Endodermal cell (in vitro differentiated cells): ENCODE results near the gene OPN1MW2. TPM values are rescaled to one million over a fixed set of nuclear protein-coding genes. Genes with fewer than 3 reads are reported as not detected.
"Not testable (repeated sequence)": the region's sequence is repeated elsewhere in the genome, so short reads cannot be mapped to it uniquely, and the experiment has no call there.

ENCODE experiments used
- DNase-seq: peaks from one replicate; pipeline ENCODE4 v3.0.0-alpha.2; 2017
- H3K27ac ChIP-seq: 2 replicates; pipeline ENCODE4 v1.5.1; 2013; ENCODE audit warnings: mild to moderate bottlenecking, low read depth, low read length, moderate library complexity
- H3K27me3 ChIP-seq: 2 replicates; pipeline ENCODE4 v1.6.1; 2013; ENCODE audit warnings: mild to moderate bottlenecking, low read length, moderate library complexity; ENCODE audit not compliant: insufficient read depth, control insufficient read depth, poor library complexity, severe bottlenecking
- H3K36me3 ChIP-seq: 2 replicates; pipeline ENCODE4 v1.7.0; 2013; ENCODE audit warnings: mild to moderate bottlenecking, low read length, moderate library complexity; ENCODE audit not compliant: control insufficient read depth, insufficient read depth
- H3K4me1 ChIP-seq: one replicate; pipeline ENCODE4 v1.7.0; 2013; ENCODE audit warnings: low read length; ENCODE audit not compliant: control insufficient read depth, insufficient read depth
- H3K4me3 ChIP-seq: 2 replicates; pipeline ENCODE4 v1.5.1; 2013; ENCODE audit warnings: mild to moderate bottlenecking, low read length, moderate library complexity
- H3K9ac ChIP-seq: 2 replicates; pipeline ENCODE4 v1.6.1; 2013; ENCODE audit warnings: mild to moderate bottlenecking, low read length, moderate library complexity; ENCODE audit not compliant: poor library complexity, severe bottlenecking; ENCODE audit errors: extremely low read depth
- H3K9me3 ChIP-seq: 2 replicates; pipeline ENCODE4 v1.6.1; 2013; ENCODE audit warnings: mild to moderate bottlenecking, low read length, moderate library complexity; ENCODE audit not compliant: control insufficient read depth
- H3K27ac Mint-ChIP-seq: 2 replicates; pipeline ENCODE4 v1.8.0; 2020; ENCODE audit warnings: mixed read lengths
- H3K27me3 Mint-ChIP-seq: 2 replicates; pipeline ENCODE4 v1.8.0; 2021; ENCODE audit warnings: mild to moderate bottlenecking, mixed read lengths; ENCODE audit not compliant: insufficient read depth
- H3K36me3 Mint-ChIP-seq: 2 replicates; pipeline ENCODE4 v1.8.0; 2020; ENCODE audit warnings: low read depth, mixed read lengths
- H3K4me1 Mint-ChIP-seq: 2 replicates; pipeline ENCODE4 v1.8.0; 2020; ENCODE audit warnings: mixed read lengths
- H3K4me3 Mint-ChIP-seq: 2 replicates; pipeline ENCODE4 v1.8.0; 2020; ENCODE audit warnings: mild to moderate bottlenecking, moderate library complexity, mixed read lengths
- H3K9me3 Mint-ChIP-seq: 2 replicates; pipeline ENCODE4 v1.8.0; 2020; ENCODE audit warnings: mild to moderate bottlenecking, mixed read lengths
- WGBS, 2 experiments: methylation state at CpG; one replicate each; pipeline versions ENCODE4 v1.1.5 to v1.1.7; 2013; ENCODE audit warnings: missing lambda C conversion rate in 2 of 2, mixed read lengths in 1 of 2; ENCODE audit not compliant: insufficient coverage in 1 of 2, insufficient read length in 1 of 2; 5-methylcytosine and 5-hydroxymethylcytosine counted together
- total RNA-seq, 2 donors: library from RNA; stranded (reverse); fragmentation: NEBNext Ultra II Directional in 1 of 2; extraction: Animal tissue kit (Norgen Biotek cat#: 25700) in 1 of 2; gene quantifications; 2 replicates in 1 of 2; 3 replicates in 1 of 2; pipeline ENCODE4 v1.2.1, GENCODE V29; 2021

OPN1MW2 gene
- total RNA-seq, 2 donors from 2014 or later: not detected

DNA sequence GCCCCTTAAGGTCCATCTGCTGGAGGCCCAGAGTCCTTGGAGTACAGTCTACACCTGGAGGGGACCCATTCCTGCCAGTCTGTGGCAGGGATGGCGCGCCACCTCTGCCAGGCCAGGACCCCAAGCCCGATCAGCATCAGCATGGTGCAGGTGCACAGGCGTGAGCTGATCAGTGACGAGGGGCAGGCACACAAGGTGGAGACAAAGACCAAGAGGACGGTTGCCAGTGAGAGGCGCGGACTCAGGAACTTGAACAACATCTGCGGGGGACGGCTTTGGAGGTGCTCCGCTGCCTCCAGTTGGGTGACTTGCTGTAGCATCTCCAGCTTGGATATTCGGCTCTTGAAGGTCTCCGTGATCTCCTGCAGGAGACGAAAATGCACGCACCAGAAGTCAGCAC is 23.1 kb upstream of the OPN1MW2 start:
- no CpG with 5 or more reads among the region's 15 CpGs for WGBS, 2 experiments
- H3K36me3 Mint-ChIP-seq, H3K27ac ChIP-seq, H3K4me3 ChIP-seq, H3K4me3 Mint-ChIP-seq, H3K9me3 Mint-ChIP-seq, H3K36me3 ChIP-seq, DNase-seq, H3K27ac Mint-ChIP-seq, H3K9me3 ChIP-seq, H3K4me1 Mint-ChIP-seq, H3K4me1 ChIP-seq, H3K27me3 ChIP-seq, H3K9ac ChIP-seq, H3K27me3 Mint-ChIP-seq: not testable (repeated sequence)

DNA sequence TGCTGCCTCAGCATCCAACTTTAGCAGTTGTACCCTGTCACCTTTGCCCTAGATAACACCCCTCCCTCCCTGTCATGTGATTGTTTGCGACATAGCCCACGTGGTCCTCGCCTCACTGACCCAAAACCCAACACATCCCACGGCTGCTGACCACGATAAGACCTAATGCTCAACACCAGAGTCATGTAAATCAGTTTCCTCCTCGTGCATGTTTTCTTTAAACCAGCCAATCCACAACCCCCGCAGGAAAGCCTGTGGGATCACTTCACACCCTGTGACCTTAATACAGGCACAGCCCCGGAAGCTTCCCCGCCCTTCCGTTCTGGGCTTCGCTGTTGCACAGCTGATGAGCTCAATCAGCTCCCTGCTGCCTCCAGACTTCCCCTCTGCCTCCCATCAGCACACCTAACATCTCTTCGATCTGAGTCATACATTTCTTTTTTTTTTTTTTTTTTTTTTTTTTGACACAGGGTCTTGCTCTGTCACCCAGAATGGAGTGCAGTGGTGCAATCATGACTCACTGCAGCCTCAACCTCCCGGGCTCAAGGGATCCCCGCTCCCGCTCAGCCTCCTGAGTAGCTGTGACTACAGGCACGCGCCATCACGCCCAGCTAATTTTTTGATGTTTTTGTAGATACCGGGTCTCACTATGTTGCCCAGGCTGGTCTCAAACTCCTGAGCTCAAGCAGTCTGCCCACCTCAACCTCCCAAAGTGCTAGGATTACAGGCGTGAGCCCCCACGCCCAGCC is 9.7 kb upstream of the OPN1MW2 start:
- H3K9ac ChIP-seq, H3K36me3 Mint-ChIP-seq, H3K4me3 ChIP-seq, H3K27ac ChIP-seq, H3K9me3 Mint-ChIP-seq, H3K9me3 ChIP-seq, H3K4me1 Mint-ChIP-seq, H3K36me3 ChIP-seq, H3K27me3 Mint-ChIP-seq, H3K27ac Mint-ChIP-seq, H3K27me3 ChIP-seq, H3K4me3 Mint-ChIP-seq, DNase-seq, H3K4me1 ChIP-seq: not testable (repeated sequence)
- WGBS, 2 experiments: no CpG with 5 or more reads among the region's 21 CpGs

DNA sequence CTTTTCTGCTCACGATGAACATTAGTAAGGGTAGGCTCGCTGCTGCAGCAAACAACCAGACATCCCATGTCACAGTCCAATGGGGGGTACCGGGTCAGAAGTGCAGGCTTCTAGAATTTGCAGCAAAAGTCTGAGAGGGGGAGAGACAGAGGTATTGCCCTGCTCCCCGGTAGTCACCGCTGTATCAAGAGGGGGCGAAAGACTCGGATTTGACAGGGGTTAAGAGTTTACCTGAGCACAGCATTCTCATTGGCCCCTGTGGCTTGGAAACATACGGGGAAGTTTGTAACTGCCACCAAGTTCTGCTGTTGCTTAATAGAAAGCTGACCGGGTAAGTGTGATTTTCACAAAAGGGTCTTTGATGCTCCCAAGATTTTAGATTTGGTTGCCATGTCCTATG is 8.5 kb upstream of the OPN1MW2 start:
- DNase-seq, H3K27ac ChIP-seq, H3K36me3 Mint-ChIP-seq, H3K4me1 Mint-ChIP-seq, H3K4me3 ChIP-seq, H3K4me1 ChIP-seq, H3K9me3 Mint-ChIP-seq, H3K4me3 Mint-ChIP-seq, H3K36me3 ChIP-seq, H3K27me3 ChIP-seq, H3K27ac Mint-ChIP-seq, H3K9ac ChIP-seq, H3K9me3 ChIP-seq, H3K27me3 Mint-ChIP-seq: not testable (repeated sequence)
- 71% methylated on average over 4 of the region's 9 CpGs; no CpG with 5 or more reads in 1 of the 2 experiments for WGBS, 2 experiments

DNA sequence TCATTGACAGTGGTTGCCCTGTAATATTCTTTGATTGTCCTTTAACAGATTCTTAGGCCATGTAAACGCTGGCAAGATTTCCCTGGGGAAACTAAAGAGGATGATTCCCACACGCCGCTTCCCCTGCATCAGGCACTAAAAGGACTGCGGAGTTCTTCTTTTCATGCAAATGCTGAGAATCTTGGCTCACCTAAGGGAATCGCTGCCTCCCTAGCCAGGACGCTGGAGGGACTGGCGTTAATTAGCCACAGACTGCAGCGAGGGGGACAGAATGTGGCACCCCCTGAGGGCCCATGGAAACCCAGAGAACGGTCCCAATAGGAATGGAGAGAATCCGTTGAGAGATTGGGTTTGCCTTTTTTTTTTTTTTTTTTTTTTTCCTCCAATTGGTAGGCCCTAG is 8.1 kb upstream of the OPN1MW2 start:
- H3K36me3 Mint-ChIP-seq, H3K27me3 Mint-ChIP-seq, H3K4me1 ChIP-seq, H3K9ac ChIP-seq, H3K9me3 Mint-ChIP-seq, H3K27me3 ChIP-seq, H3K4me3 ChIP-seq, H3K9me3 ChIP-seq, H3K27ac ChIP-seq, DNase-seq, H3K36me3 ChIP-seq, H3K27ac Mint-ChIP-seq, H3K4me1 Mint-ChIP-seq, H3K4me3 Mint-ChIP-seq: not testable (repeated sequence)
- no CpG with 5 or more reads among the region's 10 CpGs for WGBS, 2 experiments

DNA sequence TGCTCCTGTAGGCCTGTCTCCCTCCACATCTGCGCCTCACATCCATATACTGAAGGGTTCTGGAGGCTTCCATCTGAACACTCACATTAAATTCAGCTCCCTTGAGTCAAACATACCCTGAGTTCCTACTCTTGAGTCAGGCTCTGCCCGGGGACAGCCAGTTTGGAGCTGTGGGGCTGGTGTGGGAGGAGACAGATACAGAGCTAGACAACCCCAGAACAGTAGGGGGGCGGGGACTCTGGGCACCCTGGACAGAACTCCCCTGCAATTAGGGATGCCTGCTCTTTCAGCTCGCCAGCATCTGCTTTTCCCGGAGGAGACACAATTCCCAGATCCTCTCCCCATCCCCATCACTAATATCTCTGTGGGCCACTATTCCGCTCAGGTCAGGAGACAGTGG is 5.7 kb downstream of the OPN1MW2 start:
- H3K27ac ChIP-seq, H3K4me3 ChIP-seq, H3K4me3 Mint-ChIP-seq, H3K36me3 ChIP-seq, H3K9me3 Mint-ChIP-seq, H3K36me3 Mint-ChIP-seq, H3K9me3 ChIP-seq, DNase-seq, H3K4me1 ChIP-seq, H3K27me3 Mint-ChIP-seq, H3K9ac ChIP-seq, H3K27ac Mint-ChIP-seq, H3K27me3 ChIP-seq, H3K4me1 Mint-ChIP-seq: not testable (repeated sequence)
- WGBS, 2 experiments: no CpG with 5 or more reads among the region's 6 CpGs

DNA sequence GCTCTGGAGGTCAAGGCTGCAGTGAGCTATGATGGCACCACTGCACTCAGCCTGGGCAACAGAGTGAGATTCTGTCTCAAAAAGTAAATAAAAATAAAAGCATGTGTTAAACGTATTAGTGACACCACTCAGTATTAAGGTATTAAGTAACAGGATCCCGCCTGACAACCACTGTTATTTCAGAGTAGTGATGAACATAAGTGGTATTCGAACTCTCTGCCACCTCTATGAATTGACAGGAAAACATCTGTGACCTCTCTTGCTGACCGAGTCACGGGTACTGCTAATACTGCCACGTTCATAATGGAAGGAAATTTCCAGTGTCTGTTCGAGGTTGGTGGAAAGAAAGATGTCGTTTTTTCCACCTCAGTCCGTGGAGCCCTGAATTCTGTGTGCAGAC is 7.2 kb downstream of the OPN1MW2 start:
- H3K9ac ChIP-seq, H3K36me3 Mint-ChIP-seq, H3K4me3 Mint-ChIP-seq, H3K36me3 ChIP-seq, H3K27ac Mint-ChIP-seq, H3K27me3 ChIP-seq, DNase-seq, H3K27me3 Mint-ChIP-seq, H3K9me3 Mint-ChIP-seq, H3K4me3 ChIP-seq, H3K27ac ChIP-seq, H3K9me3 ChIP-seq, H3K4me1 ChIP-seq, H3K4me1 Mint-ChIP-seq: not testable (repeated sequence)
- no CpG with 5 or more reads among the region's 9 CpGs for WGBS, 2 experiments

DNA sequence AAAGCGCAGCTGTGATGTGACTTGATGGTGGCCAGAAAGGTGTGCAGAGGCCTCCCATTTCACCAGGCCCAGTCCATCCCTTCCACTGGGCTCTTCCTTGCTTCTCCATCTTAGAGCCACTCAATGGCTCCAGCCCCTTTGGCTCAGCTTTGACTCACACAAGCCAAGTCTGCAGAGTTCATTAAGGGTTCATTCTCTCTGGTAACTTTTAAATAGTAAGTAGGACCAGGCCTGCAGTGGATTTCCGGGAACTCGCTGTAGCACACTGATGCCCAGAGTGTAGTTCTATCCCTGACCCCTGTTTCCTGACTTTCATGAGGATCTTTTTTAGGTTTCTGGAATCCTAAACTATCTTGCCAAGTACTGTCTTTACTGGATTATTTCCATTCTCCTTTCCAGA is 11.9 kb downstream of the OPN1MW2 start:
- H3K27ac Mint-ChIP-seq, H3K9ac ChIP-seq, H3K27me3 Mint-ChIP-seq, H3K36me3 ChIP-seq, H3K27me3 ChIP-seq, H3K4me1 Mint-ChIP-seq, H3K36me3 Mint-ChIP-seq, H3K27ac ChIP-seq, DNase-seq, H3K9me3 Mint-ChIP-seq, H3K9me3 ChIP-seq, H3K4me3 Mint-ChIP-seq, H3K4me1 ChIP-seq, H3K4me3 ChIP-seq: not testable (repeated sequence)
- WGBS, 2 experiments: no CpG with 5 or more reads among the region's 3 CpGs
